ENCODE measurements around the gene RPRML.
A peak's percentile ranks its signal among the peaks of the same experiment; 100 is the strongest.
"Not testable (repeated sequence)": the region's sequence is repeated elsewhere in the genome, so short reads cannot be mapped to it uniquely, and the experiment has no call there.

The RPRML gene

GRCh38 chr17:46979147-46979863 lies at the start of gene RPRML:
Gene RPRML (minus strand): TSS chr17:46979253. CDS start chr17:46979007, 246 bp downstream.
- peak; percentile 7 to 33 for DNase-seq (ENCODE audit: low read depth in 2 of 2)

GRCh38 chr17:47016966-47017365 lies 37.9 kb upstream of the RPRML start:
- not testable (repeated sequence) for DNase-seq (ENCODE audit: low read depth in 2 of 2)

DNA sequence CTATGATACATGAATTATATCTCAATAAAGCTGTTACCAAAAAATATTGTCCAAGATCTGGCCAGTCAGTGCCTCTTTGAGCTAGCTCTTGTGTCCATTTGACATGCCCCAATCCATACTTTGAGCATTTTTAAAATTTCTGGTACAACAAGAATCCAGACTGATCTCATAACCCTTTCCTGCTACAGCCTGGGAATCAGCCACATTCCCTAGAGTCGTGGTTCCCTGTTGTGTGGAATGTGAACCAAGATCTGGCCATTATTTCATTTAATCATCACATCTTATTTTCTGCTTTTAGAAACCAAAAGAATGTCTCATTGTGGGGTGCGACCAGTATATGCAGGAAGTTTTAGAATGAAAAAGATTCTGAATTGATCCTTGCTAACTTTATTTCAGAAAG lies 34.3 kb upstream of the RPRML start:
- no peak for DNase-seq (ENCODE audit: low read depth in 2 of 2)

DNA sequence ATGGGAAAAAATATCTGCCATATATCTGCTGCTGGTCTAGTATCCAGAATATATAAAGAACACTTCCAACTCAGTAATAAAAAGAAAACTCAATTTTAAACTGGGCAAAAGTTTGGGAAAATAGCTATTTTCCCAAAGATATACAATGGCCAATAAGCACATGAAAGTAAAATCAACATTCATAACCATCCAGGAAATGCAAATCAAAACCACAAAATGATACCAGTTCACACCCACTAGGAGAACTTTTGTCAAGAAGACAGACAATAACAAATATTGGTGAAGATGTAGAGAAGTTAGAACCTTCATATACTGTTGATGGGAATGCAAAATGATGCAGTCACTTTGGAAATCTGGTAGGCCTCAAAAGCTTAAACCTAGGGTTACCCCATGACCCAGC lies 33.4 kb upstream of the RPRML start:
- DNase-seq (ENCODE audit: low read depth in 2 of 2), result no peak

DNA sequence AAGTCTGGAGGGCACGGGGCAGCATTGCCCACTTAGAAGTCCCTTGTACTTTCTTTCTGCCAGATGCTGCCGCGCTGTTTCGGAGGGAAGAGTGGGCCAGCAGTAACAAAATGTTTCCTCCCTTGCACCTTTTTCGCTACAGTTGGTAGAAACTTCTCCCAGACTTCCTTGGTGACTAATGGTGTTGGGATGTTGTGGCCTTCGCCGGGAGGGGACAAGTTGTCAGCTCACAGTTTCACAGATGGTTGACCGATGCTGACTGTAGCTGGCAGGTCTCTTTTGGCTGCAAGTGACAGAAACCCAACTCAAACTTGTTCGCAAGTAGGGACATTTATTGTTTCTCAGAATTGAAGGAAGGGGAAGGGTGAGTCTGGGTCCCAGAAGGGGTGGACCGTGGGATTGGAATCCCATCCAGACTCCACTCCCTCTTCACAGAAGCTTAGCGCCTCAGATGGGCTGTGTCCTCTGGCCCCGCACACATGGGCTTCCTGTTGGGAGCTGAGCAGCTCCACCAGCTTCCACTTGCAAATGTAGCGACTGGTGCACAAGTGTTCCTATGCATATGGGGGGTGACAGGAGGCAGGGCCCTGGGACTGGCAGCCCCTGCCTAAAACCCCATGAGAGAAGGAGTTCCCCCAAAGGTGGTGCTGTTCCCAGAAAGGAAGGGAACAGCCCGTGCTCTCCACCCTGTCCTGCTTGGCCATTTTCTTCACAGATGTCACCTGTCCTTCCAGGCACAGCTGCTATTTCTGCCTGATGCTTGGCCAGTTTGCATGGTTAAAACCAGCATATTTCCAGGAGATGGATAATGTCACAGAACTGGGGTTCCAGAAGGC lies 30.9 kb upstream of the RPRML start:
- DNase-seq (ENCODE audit: low read depth in 2 of 2), result no peak

- no peak for DNase-seq (ENCODE audit: low read depth in 2 of 2)
Measured at GRCh38 chr17:47004906-47005305, 25.9 kb upstream of the RPRML start.

DNA sequence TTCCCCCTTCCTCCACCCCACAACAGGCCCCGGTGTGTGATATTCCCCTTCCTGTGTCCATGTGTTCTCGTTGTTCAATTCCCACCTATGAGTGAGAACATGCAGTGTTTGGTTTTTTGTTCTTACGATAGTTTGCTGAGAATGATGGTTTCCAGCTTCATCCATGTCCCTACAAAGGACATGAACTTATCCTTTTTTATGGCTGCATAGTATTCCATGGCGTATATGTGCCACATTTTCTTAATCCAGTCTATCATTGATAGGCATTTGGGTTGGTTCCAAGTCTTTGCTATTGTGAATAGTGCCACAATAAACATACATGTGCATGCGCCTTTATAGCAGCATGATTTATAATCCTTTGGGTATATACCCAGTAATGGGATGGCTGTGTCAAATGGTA lies 24.8 kb upstream of the RPRML start:
- not testable (repeated sequence) for DNase-seq (ENCODE audit: low read depth in 2 of 2)

DNA sequence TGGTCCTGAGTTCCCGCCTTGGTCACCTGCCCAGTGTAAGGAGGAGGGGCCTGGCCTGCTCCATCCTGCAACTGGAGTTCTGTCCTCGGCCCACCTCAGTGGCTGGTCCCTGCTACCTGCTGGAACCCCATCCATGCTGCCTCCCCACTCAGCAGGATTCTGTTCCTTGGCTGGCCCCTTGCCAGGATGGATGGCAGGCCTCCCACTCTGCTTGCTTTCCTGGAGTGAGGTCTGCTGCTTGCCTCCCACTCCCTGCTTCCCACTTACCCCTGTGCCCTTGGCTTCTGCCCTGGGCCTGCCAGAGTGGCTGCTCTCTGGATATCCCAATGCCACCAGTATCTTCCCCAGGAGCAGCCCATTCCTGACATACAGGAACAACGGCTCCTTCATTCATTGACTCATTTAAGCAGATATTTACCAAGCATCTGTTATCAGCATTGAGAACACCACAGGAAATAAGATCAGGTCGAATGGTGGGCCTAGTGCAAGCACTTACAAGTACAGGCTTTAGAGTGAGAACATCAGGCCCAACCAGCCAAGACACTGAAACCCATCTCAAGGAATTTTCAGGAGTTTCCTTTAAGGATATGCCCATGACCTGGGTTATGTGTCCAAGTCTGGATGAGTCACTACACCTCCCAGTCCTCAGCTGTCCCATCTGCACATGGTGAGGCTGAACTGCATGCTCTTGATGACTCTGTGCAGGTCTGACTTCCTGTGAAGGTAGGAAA lies 17.0 kb upstream of the RPRML start:
- no peak for DNase-seq (ENCODE audit: low read depth in 2 of 2)

GRCh38 chr17:46994993-46995392 lies 15.9 kb upstream of the RPRML start:
- no peak for DNase-seq (ENCODE audit: low read depth in 2 of 2)

- DNase-seq (ENCODE audit: low read depth in 2 of 2), result no peak
Measured at GRCh38 chr17:46991617-46992016, 12.6 kb upstream of the RPRML start.

GRCh38 chr17:46989637-46990431 lies 10.8 kb upstream of the RPRML start:
- no peak for DNase-seq (ENCODE audit: low read depth in 2 of 2)

DNA sequence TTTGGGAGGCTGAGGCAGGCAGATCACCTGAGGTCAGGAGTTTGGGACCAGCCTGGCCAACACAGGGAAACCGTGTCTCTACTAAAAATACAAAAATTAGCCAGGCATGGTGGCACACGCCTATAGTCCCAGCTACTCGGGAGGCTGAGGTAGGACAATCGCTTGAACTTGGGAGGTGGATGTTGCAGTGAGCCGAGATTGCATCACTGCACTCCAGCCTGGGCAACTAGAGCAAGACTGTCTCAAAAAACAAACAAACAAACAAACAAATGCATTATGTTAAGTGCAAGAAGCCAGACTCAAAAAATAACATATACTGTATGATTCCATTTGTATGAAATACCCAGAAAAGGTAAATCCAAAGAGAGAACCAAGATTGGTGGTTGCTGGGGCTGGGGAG lies 8.9 kb upstream of the RPRML start:
- DNase-seq (ENCODE audit: low read depth in 2 of 2), result not testable (repeated sequence)

DNA sequence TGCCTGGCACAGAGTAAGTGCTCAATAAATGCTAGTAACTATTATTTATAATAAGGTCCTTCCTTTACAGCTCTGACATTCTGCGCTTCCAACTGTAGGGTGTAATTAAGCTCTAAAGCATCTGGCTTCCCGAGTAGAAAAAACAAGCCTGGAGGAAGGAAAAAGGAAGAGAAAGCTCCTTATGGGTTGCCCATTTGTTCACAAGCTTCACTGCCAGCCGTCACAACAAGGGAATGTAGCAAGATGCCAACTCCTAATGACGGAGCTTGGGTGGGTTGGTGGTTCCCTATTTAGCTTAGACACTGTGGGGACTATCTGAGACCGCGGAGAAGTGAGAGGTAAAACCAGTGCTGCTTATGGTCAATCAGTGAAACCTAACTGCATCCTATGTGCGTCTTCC lies 7.3 kb upstream of the RPRML start:
- no peak for DNase-seq (ENCODE audit: low read depth in 2 of 2)

DNA sequence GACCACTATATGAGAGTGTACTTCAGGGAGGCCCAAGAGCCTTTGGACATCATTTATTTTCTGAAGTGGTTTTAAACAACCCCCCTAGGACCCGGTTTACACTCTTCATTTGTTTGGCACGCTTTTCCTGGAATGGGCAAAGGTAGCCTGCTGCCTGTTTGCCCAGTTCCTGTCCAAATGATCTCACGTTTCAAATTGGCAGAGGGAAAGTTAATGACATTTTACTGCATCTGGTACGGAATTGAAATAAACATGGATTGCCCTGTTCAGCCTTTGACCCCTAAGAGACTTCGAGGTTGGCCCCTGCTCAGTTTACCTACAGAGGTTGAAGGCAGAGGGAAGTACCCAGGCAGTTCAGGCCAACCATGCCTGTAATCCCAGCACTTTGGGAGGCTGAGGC lies 5.8 kb upstream of the RPRML start:
- DNase-seq (ENCODE audit: low read depth in 2 of 2), result no peak

DNA sequence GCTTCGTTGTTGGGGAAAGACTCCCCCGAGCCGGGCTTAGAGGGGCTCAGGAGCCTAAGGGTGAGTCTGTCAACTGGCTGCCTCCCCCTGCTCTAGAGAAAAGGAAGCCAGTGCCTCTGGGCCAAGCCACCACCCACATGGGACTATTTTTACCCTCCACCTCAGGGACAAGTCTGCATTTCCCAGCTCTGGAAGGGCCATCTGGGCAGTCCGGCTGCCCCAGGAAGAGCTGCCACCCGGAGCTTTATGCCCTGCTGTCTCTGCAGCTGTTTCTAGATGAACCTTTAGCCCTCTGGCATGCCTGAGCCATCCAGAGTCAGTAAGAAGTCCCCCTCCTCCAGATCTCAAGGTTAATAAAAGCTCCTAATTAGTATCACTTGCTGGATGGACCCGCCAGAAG lies 5.3 kb upstream of the RPRML start:
- DNase-seq (ENCODE audit: low read depth in 2 of 2), result no peak

DNA sequence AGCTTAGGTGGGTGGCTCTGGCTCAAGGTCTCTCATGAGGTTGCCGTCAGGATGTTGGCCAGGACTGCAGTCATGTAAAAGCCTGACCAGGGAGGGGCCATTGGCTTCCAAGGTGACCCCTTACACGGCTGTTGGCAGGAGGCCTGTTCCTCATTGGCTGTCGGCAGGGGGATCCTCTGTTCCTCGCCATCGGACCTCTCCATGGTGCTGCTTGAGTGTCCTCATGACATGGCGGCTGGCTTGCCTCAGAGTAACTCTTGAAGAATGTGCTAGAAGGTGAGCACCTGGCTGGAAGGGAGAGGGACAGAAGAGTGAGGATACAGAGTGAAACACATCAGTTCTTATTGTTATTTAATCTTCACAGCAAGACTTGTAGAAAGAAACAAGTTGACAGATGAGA lies 4.7 kb upstream of the RPRML start:
- DNase-seq (ENCODE audit: low read depth in 2 of 2), result no peak

- no peak for DNase-seq (ENCODE audit: low read depth in 2 of 2)
Measured at GRCh38 chr17:46982577-46982976, 3.5 kb upstream of the RPRML start.

GRCh38 chr17:46978489-46979146 lies 435 bp downstream of the RPRML start:
- no peak for DNase-seq (ENCODE audit: low read depth in 2 of 2)

DNA sequence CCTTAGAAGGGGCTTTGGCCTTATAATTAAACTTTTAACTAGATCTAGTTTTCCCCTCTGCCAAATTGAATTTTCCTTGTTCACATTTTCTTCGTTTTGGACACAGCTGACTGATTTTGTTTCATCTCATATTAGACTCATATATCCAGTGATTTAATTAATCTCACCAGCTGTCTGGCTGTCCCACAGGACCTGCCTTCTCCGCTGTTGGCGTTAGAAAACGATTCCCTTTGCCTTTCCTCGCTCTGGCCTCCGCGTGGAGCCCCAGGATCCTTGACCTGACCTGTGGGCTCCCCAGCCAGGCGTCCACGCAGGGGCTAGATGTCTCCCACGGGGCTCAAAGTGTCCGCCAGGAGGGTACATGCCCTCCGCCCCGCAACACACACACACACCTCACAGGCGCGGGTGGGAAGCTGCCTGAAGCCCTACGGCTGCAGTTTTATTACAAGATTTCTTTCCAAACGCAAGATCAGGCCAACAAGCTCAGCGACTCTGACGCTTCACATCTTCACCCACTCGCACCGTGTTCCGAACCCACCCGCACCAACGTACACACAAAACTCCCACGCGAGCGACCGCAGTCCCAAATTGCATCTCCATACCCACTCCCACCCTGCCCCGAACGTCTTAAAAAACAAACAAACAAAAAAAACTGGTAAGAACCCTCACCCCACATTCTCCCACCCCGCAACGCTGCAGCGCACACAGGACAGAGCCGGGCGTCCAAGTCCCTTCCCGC lies 1.1 kb downstream of the RPRML start:
- DNase-seq (ENCODE audit: low read depth in 2 of 2), result no peak

DNA sequence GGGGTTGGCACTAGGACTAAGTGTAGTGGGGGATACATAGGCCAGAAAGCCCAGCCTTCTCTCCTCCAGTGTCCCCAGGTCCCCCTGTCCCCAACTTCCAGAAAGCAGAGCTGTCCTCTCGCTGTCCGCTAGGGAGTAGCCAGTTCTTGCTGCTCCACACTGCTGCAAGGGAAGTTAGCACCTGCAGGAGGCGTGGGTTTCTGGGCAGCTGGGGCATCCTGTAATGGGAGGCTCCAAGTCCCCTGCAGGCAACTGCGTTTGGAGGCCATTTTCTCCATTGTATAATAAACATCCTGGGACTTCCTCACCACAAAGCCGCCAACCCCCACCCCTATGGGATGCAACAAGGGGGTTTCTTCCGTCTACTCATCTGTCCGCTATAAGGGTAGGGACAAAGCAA lies 1.7 kb downstream of the RPRML start:
- DNase-seq (ENCODE audit: low read depth in 2 of 2), result no peak
